ENCODE measurements around the gene GTF2H4.

DNA sequence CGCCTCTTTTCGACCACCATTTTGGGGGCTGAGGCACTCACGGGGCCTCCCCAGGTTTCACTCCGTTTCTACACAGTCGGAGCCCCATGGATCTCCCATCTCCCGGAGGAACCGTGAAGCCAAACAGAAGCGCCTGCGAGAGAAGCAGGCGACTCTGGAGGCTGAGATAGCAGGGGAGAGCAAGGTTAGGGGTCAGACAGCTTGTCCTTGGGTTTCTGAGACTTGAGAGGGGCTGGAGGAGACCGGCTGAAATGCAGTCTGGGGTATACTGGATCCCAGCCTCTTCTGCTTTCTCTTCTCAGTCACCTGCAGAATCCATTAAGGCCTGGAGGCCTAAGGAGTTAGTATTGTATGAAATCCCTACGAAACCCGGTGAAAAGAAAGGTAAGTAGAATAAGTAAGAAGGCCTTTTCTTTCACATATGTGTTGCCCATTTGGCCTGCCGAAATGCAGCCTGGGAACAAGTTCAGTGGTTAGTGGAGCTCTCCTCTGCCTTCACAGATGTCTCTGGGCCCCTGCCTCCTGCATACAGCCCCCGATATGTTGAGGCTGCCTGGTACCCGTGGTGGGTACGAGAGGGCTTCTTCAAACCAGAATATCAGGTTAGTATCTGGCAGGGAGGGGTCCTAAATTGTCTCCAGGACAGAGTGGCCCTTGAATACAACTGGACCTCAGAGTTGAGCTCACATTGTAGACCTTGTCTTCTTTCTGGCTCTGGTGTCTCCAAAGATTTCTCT, 7.0 kb downstream of the GTF2H4 start:
- TF ChIP-seq, protein P1, sequence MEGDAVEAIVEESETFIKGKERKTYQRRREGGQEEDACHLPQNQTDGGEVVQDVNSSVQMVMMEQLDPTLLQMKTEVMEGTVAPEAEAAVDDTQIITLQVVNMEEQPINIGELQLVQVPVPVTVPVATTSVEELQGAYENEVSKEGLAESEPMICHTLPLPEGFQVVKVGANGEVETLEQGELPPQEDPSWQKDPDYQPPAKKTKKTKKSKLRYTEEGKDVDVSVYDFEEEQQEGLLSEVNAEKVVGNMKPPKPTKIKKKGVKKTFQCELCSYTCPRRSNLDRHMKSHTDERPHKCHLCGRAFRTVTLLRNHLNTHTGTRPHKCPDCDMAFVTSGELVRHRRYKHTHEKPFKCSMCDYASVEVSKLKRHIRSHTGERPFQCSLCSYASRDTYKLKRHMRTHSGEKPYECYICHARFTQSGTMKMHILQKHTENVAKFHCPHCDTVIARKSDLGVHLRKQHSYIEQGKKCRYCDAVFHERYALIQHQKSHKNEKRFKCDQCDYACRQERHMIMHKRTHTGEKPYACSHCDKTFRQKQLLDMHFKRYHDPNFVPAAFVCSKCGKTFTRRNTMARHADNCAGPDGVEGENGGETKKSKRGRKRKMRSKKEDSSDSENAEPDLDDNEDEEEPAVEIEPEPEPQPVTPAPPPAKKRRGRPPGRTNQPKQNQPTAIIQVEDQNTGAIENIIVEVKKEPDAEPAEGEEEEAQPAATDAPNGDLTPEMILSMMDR (IDR thresholded peaks at IDR 0.05): no peak
- TF ChIP-seq POLR2A (IDR thresholded peaks at IDR 0.05): no peak
